Cerebellar cortex (tissue), 1 donor: Measurements from ENCODE around the gene DCPS.
"Not testable (repeated sequence)": the region's sequence is repeated elsewhere in the genome, so short reads cannot be mapped to it uniquely, and the experiment has no call there.

Experiments
- DNase-seq: peaks from one replicate; pipeline ENCODE4 v3.0.0-alpha.2; 2015; ENCODE audit warnings: low spot score

Gene DCPS

DNA sequence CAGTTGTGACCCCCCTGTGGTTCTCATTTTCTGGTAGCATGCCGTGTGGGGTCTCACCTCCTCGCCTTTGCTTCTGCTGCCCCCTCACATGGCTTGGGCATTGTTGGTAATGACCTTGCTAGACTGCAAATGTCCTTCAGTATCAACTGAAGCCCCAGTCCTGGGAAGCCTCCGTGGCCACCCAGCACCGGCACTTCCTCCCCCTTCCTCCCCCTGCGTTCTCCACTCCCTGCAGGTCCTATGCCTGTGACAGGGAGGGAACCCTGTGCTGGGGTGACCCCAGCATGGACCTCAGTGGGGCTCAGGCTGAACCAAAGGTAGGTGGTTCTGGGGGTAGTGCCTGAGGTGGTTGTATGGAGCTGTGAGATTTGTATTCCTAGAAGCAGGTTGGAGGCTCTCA lies 57.5 kb downstream of the DCPS start:
- DNase-seq, result no peak

DNA sequence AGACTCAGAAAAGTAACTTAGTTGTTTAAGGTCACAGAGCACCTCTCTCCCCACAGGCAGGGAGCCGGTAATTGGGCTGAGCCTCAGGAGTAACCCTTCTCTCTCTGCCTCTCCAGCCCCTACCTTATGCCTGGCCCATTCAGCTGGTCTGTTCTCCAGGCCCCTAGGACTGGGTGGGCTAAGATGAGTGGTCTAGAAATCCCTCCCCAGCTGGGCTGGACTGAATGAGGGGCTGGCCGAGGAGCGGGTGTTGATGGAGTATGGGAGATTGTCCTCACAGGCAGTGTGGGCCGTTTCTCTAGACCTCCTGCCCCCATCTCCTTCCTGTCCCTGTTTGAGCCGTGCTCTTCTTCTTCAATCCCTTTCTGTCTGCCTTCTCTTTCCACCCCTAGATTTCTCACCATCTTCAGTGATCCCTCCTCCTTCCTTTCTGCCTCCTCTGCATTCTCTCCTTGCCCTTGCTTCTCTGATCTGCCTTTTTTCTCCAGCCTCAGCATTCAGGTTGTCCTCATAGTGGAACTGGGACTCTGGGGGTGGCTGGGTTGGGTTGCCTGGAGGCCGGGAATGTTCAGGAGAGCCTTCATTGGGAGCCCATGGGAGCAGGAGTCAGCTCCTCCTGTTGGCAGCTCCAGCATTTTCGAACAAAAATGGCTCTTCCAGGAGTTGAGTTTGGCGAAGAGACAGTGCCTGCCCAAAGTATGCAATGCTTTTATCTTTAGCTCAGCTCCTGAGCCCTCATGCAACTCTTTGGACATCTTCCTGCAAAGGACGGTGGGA lies 59.2 kb downstream of the DCPS start:
- DNase-seq, result no peak

DNA sequence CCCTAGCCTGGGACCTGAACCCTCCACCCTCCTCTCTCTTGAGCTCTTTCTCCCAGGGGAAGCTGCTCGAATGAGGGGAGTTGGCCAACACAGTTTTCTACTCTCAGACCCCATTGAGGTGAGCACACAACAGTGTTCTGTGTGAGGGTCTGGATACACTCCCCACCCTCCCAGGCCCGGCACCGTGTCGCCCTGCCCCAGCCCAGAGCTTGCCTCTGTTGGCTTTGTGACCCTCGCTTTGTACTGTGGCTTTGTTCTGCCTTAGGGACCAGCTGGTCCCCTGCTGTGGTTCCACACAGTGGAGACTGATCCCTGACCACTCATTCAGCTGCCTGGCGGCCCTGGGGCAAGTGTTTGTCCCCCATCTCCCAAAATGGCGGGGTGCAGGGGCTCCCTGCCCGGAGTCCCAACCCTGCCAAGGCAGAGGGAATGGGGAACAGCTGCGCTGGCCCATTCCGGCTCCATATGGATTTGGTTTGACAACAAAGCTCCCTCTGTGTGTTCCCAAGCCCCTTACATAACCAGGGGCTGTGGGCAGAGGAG lies 59.9 kb downstream of the DCPS start:
- no peak for DNase-seq

DNA sequence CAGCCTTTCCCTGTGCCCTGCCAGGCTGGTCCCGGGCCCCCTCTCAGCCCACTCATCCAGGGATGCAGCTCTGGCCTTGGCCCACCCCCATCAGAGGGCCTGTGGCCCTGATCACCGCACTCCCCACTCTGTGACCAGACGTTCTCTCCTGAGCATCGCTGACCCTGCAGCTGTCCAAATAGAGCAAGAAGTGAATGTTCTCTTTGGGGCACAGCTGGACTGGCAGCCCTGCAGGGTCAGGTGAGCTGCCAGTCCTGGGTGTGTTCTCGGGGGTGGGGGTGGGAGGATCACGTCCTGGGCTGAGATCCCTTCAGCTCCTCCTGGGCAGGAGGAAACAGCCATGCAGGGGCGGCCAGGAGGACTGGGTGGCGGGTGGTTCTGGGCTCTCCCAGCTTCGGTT lies 60.9 kb downstream of the DCPS start:
- DNase-seq, result not testable (repeated sequence)

DNA sequence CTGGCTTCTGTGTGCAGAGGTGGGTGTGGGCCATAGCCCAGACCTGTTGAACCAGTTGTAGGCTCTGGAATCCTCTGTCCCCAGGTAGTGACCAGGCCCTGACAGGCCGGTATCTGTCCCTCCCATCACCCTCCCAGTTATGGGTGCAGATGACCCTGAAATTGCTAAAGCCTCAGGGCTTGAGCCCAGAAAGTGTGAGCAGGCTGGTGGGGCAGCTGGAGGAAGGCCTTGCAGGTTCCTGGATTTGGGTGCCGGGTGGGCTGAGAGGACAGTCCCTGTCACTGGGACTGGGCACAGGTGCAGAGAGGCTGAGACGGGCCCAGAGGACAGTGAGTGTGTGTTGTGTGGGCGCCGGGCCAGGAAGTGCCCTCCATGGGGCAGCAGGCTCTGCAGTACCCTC lies 61.6 kb downstream of the DCPS start:
- DNase-seq, result not testable (repeated sequence)

DNA sequence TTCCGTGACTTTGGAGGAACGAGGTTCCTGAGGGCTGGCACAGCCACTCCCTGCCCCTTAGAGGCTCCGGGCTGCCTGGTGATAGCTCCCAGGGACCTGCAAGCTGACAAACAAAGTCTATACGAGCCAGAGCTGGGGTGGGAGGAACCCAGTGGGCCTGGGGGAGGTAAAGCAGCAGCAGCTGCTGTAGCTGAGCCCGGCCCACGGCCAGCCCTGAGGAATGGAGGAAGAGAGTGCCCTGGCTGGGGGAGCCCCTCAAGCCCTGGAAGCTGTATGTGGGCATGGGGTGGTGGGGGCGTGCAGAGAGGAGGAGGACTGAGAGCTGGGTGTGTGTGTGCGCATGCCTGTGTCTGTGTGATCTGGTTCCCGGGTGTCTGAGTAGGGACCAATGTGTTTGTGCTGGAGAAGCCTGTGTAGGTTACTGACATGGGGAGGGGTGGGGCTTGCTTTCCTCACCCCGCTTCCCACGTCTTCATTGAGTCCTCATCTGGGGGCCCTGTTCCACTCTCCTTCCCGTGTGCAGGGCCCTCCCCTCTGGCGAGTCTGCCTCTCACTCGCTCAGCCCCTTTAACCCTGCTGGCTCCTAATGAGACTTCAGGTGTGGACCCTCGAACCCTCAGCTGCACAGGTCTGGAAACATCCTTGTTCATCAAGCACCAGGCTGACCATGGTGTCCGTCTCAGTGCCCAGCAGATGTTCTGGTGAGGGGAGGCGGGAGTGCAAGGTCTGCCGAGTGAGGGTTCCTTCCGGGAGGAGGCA lies 62.4 kb downstream of the DCPS start:
- DNase-seq, result no peak

DNA sequence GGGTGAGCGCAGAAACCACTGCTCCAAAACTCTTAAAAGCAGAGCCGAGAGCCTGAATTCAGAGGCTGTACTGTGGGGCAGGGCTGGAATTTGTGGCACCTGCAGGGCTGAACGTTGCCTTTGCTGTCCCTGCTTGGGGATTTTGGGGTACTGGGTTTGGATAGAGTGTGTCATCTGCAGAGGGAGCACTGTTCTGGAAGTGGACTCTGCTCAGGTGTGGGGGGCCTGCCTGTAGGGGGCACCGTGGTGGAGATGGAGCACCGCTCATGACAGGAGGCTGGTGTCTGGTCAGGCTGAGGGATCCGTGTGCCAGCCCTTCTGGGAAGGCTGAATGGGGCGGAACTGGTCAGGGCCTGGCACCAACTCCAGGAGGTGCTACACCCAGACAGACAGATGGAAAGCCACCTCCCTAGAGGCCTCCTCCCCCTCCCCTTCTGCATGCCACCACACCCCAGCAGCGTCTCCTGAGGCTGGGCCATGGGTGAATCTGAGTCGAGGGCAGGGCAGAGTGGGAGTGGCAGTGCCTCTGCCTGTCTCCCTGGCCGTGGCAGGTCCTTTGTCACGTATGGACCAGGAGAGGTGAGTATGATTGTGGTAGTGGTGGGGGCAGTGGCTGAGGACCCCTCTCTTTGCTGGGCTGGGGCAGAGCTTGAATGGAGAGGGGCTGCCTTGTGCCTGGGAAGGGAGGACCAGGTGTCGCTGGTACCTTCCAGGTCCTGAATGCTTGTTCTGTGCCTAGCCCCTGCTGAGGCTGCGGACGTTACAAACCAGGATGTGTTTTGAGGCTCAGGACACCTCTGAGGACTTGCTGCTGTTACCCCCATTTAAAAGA lies 63.2 kb downstream of the DCPS start:
- DNase-seq, result not testable (repeated sequence)

DNA sequence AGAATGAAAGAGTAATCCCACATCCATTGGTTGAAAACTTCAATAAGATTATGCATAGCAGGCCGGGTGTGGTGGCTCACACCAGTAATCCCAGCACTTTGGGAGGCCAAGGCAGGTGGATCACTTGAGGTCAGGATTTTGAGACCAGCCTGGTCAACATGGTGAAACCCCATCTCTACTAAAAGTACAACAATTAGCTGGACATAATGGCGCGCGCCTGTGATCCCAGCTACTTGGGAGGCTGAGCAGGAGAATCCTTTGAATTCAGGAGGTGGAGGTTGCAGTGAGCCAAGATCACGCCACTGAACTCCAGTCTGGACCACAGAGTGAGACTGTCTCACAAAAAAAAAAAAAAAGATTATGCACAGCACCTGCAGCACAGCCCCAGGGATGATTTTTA lies 63.9 kb downstream of the DCPS start:
- not testable (repeated sequence) for DNase-seq

DNA sequence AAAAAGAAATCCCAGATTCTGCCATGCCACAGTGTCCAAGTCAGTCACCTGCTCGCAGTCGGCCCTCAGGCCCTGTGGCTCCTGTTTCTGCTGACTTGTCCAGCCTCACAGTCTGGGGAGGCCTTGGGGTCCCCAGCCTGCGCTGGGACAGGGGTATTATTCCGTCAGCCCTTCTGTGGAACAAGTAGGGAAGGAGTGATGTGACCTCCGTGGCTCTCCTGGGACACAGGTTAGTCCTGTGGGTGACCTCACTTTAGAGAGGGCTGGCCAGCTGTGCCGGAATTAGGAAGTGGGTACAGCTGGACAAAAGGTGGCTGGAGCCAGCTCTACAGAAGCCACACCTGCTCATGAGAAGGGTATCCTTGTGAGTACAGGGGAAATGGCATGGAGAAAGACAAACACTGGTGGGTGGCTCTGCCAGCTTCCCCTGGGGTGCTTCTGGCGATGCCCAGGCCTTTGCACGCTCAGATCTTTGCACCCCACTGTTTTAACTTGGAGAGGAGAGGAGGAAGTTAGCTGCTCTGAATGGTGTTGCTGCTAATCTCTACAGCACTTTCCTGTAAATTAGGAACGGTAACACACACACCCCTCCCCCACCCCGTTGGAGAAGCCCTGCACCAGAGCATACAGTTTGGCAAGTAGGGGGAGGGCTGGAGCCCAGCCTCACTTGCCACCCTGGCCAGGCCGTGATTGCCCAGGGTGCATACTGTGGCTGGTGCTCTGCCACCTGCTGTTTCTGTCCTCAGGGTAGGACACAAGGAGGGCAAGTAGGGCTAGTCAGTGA lies 64.7 kb downstream of the DCPS start:
- not testable (repeated sequence) for DNase-seq

DNA sequence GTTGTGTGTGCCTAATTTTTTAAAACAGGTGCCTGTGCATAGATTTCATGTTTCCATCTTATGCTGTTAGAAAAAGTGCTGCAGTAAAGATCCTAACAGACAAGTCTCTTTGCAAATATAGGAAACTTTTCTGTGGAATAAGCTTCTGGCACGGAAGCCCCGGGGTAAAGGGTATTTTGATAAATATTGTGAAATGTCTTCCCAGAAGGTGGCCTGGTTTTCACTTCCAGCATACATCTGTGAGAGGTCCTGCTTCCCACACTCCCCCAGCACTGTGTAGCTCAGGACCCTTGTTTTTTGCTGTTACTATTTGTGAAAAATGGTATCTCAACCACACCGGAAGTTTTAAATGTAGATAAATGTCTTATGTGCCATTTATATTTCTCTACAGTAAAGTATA lies 66.2 kb downstream of the DCPS start:
- no peak for DNase-seq

DNA sequence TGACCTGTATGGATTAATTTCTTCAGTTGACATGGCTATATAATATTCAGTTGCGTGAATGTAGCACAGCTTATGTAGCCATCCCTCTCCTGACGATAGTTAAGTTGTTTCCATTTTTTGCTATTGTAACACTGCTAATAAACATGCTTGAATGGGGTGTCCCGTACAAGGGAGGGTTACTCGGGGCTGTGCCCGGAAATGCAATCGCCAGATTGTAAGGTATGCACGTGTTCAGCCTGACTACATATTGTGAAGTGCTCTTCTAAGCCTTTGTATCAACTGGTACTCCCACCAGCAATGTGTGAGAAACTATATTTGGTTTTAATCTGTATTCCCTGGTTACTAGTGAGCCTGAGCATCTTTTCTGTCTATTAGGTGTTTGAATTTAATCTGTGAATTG lies 67.7 kb downstream of the DCPS start:
- no peak for DNase-seq

DNA sequence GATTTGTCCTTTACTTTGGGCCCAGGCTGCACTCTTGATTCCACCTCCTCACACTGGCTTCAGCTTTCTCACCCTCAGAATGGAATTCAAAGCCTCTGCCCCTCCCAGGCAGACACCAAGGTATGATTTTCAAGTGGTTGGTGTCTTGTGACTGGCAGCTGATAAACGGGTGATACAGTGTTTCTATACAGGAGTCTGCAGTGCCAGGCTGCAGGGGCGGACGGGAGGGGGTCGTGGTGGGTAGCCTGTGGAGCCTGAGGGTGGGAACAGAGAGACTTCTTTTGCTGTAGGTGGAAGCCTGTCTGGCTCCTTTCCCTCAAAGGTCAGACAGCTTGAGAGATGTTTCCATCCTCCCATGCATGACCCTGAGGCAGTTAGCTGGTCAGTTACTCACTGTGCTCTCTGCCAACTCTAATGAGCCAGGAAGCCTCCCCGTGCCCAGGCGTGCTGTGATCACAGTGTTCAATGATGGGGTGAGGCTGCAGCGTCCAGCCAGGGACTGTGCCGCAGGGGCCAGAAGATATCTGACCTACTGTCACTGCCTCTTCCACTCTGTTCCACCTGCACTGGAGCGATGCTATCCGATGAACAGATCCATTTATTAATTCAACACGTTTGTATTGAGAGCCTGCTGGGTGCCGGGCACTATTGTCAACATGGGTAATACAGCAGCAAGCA lies 69.7 kb downstream of the DCPS start:
- not testable (repeated sequence) for DNase-seq

DNA sequence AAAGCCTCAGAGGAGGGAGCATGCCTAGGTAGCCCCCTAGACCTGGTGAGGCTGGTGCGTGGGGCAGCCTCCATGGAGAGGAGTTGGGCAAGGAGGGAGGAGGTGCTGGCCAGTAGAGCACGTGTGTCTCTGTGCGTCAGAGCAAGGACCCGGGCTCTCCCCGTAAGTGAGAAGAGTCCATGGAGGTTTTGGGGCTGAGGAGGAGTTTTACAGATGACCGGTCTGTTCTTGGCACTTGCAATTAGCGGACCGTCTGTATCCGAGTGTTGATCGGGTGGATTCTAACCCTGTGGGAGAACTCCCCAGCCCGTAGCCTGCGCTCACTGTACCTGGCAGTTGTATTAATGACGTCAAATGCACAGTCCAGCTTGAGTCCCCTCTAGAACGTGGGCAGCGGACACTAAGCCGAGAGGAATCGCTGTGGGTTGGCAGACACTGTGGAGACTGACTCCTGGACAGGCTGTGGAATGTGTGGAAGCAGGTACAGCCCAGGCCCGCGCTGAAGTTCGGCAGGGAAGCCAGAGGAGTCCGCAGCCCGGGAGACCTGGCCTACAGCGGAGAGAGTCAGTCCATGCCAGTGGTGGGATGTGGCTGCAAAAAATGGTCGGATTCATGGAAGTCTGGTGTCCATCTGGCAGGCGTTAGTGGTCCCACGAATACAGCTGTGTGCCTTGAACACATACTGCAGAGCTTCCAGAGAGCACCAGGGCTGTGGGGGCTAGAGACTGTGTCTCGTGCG lies 70.9 kb downstream of the DCPS start:
- not testable (repeated sequence) for DNase-seq

DNA sequence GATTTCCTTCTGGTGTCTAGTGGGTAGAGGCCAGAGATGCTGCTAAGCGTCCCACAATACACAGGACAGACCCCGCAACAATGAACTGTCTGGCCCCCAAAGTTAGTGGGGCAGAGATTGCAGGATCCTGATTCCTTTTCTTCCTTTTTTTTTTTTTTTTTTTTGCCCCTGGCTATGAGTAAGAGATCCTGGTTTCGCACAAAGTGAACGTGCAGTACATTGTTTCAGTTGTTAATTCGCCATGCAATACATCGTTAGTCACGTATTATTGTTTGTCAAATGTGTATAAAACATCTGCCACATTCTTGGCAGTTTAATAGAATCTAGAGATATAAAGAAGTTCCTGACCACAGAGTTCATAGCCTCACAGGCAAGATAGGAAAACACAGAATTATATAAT lies 71.9 kb downstream of the DCPS start:
- DNase-seq, result no peak

DNA sequence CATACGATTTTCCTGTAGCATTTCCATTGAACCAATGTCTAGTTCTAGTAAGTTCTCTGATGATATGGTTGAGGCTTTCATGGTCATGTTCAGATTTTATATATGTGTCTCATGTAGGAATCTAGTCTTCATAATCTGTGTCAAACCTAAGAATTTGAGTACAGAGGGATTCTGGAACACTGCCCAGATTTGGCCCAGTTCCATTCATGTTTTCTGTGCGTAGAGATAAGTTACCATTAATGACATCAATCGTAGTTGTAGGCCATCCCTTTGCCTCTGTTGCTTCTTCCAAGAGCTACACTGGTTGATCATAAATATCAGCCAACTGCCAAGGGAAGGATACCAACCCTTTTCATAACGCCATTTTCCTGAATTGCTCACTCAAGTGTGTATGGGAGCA lies 74.9 kb downstream of the DCPS start:
- DNase-seq, result no peak

DNA sequence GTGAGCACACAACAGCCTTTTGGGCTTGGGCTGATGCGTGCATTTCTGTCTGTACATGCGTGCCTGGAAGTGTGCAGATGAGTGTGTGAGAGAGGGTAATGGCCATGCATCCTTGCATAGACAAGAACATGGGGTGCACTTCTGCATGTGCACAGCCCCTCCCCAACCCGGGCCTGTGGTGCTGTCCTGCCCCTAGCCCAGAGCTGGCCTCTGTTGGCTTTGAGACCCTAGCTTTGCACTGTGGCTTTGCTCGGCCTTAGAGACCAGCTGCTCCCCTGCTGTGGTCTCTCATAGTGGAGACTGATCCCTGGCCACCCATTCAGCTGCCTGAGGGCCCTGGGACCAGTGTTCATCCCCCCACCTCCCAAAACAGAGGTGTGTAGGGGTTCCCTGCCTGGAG lies 77.0 kb downstream of the DCPS start:
- DNase-seq, result no peak

DNA sequence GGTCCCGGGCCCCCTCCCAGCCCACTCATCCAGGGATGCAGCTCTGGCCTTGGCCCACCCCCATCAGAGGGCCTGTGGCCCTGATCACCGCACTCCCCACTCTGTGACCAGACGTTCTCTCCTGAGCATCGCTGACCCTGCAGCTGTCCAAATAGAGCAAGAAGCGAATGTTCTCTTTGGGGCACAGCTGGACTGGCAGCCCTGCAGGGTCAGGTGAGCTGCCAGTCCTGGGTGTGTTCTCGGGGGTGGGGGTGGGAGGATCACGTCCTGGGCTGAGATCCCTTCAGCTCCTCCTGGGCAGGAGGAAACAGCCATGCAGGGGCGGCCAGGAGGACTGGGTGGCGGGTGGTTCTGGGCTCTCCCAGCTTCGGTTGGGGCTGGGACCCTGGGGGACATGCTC lies 78.1 kb downstream of the DCPS start:
- DNase-seq, result not testable (repeated sequence)

DNA sequence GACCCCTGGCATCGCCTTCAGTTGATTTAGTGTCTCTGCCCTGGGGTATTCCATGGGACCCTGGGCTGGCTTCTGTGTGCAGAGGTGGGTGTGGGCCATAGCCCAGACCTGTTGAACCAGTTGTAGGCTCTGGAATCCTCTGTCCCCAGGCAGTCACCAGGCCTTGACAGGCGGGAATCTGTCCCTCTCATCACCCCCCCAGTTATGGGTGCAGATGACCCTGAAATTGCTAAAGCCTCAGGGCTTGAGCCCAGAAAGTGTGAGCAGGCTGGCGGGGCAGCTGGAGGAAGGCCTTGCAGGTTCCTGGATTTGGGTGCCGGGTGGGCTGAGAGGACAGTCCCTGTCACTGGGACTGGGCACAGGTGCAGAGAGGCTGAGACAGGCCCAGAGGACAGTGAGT lies 78.8 kb downstream of the DCPS start:
- not testable (repeated sequence) for DNase-seq

DNA sequence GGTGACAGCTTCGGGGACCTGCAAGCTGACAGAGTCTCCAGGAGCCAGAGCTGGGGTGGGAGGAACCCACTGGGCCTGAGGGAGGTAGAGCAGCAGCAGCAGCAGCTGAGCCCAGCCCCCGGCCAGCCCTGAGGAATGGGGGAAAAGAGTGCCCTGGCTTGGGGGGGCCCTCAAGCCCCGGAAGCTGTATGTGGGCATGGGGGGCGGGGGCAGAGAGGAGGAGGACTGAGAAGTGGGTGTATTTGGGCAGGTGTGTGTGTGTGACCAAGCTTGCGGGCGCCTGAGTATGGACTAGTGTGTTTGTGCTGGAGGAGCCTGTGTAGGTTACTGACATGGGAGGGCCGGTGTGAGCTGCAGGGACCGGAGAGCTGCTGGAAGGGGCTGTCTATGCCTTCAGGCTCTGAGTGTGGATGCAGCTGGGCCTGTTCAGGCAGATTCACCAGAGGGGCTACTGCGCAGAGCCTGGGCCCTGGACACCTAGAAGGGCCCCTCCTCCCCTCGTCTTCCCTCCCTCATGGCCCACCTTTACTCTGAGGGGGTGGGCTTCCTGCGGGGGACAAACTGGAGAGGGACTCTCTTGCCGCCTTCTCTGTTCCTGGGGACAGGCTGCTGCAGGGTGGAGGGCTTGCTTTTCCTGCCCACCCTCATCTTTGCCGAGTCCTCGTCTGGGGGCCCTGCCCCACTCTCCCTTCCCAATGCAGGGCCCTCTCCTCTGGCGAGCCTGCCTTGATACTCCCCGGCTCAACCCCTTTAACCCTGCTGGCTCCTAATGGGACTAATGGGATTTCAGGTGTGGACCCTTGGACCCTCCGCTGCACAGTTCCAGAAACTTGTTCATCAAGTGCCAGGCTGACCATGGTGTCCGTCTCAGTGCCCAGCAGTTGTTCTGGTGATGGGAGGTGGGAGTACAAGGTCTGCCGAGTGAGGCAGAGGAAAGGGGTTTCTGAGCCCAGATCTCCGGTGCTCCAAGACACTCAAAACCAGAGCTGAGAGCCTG lies 79.8 kb downstream of the DCPS start:
- no peak for DNase-seq
